ENCODE data around the gene LPCAT3.
"Not testable (repeated sequence)": the region's sequence is repeated elsewhere in the genome, so short reads cannot be mapped to it uniquely, and the experiment has no call there.

The LPCAT3 gene

GRCh38 chr12:7038591-7038990 lies 20.3 kb upstream of the LPCAT3 start:
- DNase-seq (ENCODE audit: low read depth, low spot score) = no peak

GRCh38 chr12:7037411-7037810 lies 19.1 kb upstream of the LPCAT3 start:
- not testable (repeated sequence) for DNase-seq (ENCODE audit: low read depth, low spot score)

GRCh38 chr12:7035463-7035862 lies 17.2 kb upstream of the LPCAT3 start:
- DNase-seq (ENCODE audit: low read depth, low spot score) = no peak

GRCh38 chr12:7034464-7034863 lies 16.2 kb upstream of the LPCAT3 start:
- DNase-seq (ENCODE audit: low read depth, low spot score) = no peak

- DNase-seq (ENCODE audit: low read depth, low spot score) = no peak
Observed at GRCh38 chr12:7032990-7033389, 14.7 kb upstream of the LPCAT3 start.

GRCh38 chr12:7031306-7031705 lies 13.0 kb upstream of the LPCAT3 start:
- DNase-seq (ENCODE audit: low read depth, low spot score) = no peak

- no peak for DNase-seq (ENCODE audit: low read depth, low spot score)
Observed at GRCh38 chr12:7026854-7027253, 8.6 kb upstream of the LPCAT3 start.

- no peak for DNase-seq (ENCODE audit: low read depth, low spot score)
Observed at GRCh38 chr12:7023114-7023513, 4.8 kb upstream of the LPCAT3 start.

GRCh38 chr12:7021956-7022355 lies 3.7 kb upstream of the LPCAT3 start:
- DNase-seq (ENCODE audit: low read depth, low spot score) = no peak

GRCh38 chr12:7019043-7019569 lies 830 bp upstream of the LPCAT3 start:
- no peak for DNase-seq (ENCODE audit: low read depth, low spot score)

GRCh38 chr12:7017870-7018349 lies 366 bp downstream of the LPCAT3 start:
- no peak for DNase-seq (ENCODE audit: low read depth, low spot score)

- DNase-seq (ENCODE audit: low read depth, low spot score) = no peak
Observed at GRCh38 chr12:7016958-7017571, 1.2 kb downstream of the LPCAT3 start.

- DNase-seq (ENCODE audit: low read depth, low spot score) = no peak
Observed at GRCh38 chr12:7015555-7016370, 2.5 kb downstream of the LPCAT3 start.

GRCh38 chr12:7013101-7013500 lies 5.2 kb downstream of the LPCAT3 start:
- DNase-seq (ENCODE audit: low read depth, low spot score) = no peak

GRCh38 chr12:7012024-7012607 lies 6.2 kb downstream of the LPCAT3 start:
- DNase-seq (ENCODE audit: low read depth, low spot score) = no peak

GRCh38 chr12:7011398-7011797 lies 6.9 kb downstream of the LPCAT3 start:
- DNase-seq (ENCODE audit: low read depth, low spot score) = not testable (repeated sequence)

- no peak for DNase-seq (ENCODE audit: low read depth, low spot score)
Observed at GRCh38 chr12:7009512-7009911, 8.8 kb downstream of the LPCAT3 start.

- DNase-seq (ENCODE audit: low read depth, low spot score) = no peak
Observed at GRCh38 chr12:7008864-7009263, 9.4 kb downstream of the LPCAT3 start.

- DNase-seq (ENCODE audit: low read depth, low spot score) = no peak
Observed at GRCh38 chr12:7006639-7007038, 11.6 kb downstream of the LPCAT3 start.

- DNase-seq (ENCODE audit: low read depth, low spot score) = no peak
Observed at GRCh38 chr12:7005311-7005710, 13.0 kb downstream of the LPCAT3 start.

- DNase-seq (ENCODE audit: low read depth, low spot score) = no peak
Observed at GRCh38 chr12:7004840-7005239, 13.4 kb downstream of the LPCAT3 start.

GRCh38 chr12:7004287-7004803 lies 13.9 kb downstream of the LPCAT3 start:
- DNase-seq (ENCODE audit: low read depth, low spot score) = no peak

Measured in brain pericyte (primary cell).